Measurements from ENCODE around the gene KCNIP4. TPM values are rescaled to one million over a fixed set of nuclear protein-coding genes. Genes with fewer than 3 reads are reported as not detected.

The KCNIP4 gene
- polyA plus RNA-seq, 2 donors = 0.12 TPM; not detected in 1

DNA sequence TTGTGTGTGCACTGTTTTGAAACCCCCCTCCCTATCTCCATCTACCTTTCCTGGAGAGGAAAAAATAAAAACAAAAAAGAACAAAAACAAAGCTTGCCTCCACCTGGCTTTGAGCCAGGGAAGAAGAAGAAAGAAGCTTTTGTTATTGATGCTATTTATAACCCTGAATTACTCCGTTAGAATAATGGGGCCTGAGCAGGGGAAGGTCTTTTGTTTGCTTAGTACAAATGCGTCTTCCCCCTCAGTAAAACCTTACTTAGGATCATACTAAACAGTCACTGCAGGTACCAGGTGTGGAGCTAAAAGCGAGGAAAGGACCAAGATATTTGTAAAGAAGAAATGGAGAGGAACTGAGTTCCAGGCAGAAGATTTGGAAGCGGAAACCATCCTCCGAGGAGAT, 352.1 kb downstream of the KCNIP4 start:
- 47 to 56% methylated on average over 5 of the region's 5 CpGs for WGBS, 2 donors
- Histone ChIP-seq H3K9me3 (ENCODE audit: control insufficient read depth in 2 of 2, insufficient read depth in 1 of 2, low read depth in 1 of 2, low read length in 1 of 2) (no peaks in the 10 kb centered on the region), H3K36me3 (ENCODE audit: control insufficient read depth in 2 of 2, insufficient read depth in 2 of 2, low read length in 1 of 2) (no peaks in the 10 kb centered on the region), H3K4me3 (ENCODE audit: low read depth in 1 of 2, low read length in 2 of 2) (no peak overlapping the region), H3K27ac (ENCODE audit: low read depth in 2 of 2, low read length in 1 of 2) (no peak overlapping the region), H3K4me1 (ENCODE audit: control insufficient read depth in 2 of 2, insufficient read depth in 2 of 2, low read length in 1 of 2) (no peaks in the 10 kb centered on the region), H3K27me3 (ENCODE audit: control insufficient read depth in 1 of 2, insufficient read depth in 2 of 2, low read length in 2 of 2) (no peaks in the 10 kb centered on the region)

DNA sequence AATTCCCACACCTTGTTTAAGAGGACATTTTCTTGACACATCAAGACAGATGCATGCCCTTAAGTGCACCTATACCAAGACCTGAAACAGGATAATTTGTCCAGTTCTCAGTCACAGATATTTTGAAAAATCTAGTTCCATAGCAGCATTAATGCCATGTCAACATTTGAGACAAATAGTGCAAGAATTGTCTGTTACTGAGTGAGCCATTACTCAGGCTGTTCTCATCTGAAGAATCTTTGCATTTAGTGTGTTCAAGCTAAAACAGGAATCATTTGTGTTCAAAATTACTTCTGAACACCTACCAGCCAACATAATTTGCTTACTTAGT, 354.9 kb downstream of the KCNIP4 start:
- Histone ChIP-seq H3K27ac (ENCODE audit: low read depth in 2 of 2, low read length in 1 of 2) (no peak overlapping the region), H3K9me3 (ENCODE audit: control insufficient read depth in 2 of 2, insufficient read depth in 1 of 2, low read depth in 1 of 2, low read length in 1 of 2) (no peaks in the 10 kb centered on the region), H3K4me3 (ENCODE audit: low read depth in 1 of 2, low read length in 2 of 2) (no peak overlapping the region), H3K4me1 (ENCODE audit: control insufficient read depth in 2 of 2, insufficient read depth in 2 of 2, low read length in 1 of 2) (no peaks in the 10 kb centered on the region), H3K36me3 (ENCODE audit: control insufficient read depth in 2 of 2, insufficient read depth in 2 of 2, low read length in 1 of 2) (no peaks in the 10 kb centered on the region), H3K27me3 (ENCODE audit: control insufficient read depth in 1 of 2, insufficient read depth in 2 of 2, low read length in 2 of 2) (no peaks in the 10 kb centered on the region)

DNA sequence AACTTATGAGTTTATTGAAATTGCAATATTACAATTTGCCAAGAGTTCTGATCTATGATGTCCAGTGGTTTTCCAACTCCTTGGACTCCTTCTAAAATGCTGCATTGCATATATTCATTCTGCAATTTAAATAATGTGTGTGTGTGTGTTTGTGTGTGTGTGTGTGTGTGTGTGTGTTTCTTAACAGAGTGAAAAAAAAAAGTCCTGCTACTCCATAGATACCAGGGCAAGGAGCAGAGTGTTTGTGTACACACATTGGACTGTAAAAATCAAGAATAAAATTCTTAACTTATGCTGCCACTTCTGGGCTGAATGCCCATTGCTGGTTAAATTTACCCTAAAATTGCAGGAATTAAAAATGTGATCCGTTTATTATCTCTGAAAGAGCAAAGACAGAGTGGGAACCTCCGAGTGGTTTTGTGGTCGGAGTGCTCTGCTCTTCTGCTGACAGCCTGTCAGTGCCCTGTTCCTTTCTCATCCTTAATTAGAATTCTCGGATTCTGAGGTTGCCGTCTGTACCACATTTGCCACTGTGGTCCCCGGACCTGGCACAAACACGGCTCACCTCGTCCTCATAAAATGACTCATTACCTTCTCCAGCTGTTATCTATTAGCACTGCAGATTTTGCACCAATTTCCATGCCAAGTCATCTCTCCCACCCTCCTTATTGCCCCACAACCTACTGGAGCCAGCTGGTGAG, 355.5 kb downstream of the KCNIP4 start:
- Histone ChIP-seq H3K4me3 (ENCODE audit: low read depth in 1 of 2, low read length in 2 of 2) (no peak overlapping the region), H3K27ac (ENCODE audit: low read depth in 2 of 2, low read length in 1 of 2) (no peak overlapping the region), H3K36me3 (ENCODE audit: control insufficient read depth in 2 of 2, insufficient read depth in 2 of 2, low read length in 1 of 2) (no peaks in the 10 kb centered on the region), H3K9me3 (ENCODE audit: control insufficient read depth in 2 of 2, insufficient read depth in 1 of 2, low read depth in 1 of 2, low read length in 1 of 2) (no peaks in the 10 kb centered on the region), H3K4me1 (ENCODE audit: control insufficient read depth in 2 of 2, insufficient read depth in 2 of 2, low read length in 1 of 2) (no peaks in the 10 kb centered on the region), H3K27me3 (ENCODE audit: control insufficient read depth in 1 of 2, insufficient read depth in 2 of 2, low read length in 2 of 2) (no peaks in the 10 kb centered on the region)
- 53 to 56% methylated on average over 8 of the region's 8 CpGs for WGBS, 2 donors

DNA sequence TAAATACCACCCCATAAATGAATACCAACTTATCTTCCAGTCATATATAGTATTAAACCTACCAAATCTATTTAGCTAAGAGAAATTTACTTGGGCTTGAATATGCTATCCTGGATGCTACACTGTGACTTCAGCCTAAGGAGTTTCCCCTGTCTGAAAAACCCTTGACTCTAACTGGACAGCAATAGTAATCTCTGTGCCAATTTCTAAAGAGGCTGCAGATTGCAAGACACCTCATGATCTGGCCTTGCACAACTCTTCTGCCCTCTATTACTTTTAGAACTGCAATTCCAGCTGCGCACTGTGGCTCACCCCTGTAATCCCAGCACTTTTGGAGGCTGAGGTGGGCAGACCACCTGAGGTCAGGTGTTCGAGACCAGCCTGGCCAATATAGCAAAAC, 371.5 kb downstream of the KCNIP4 start:
- no peaks in the 10 kb centered on the region for H3K36me3 ChIP-seq (ENCODE audit: control insufficient read depth in 2 of 2, insufficient read depth in 2 of 2, low read length in 1 of 2)
- H3K4me3 ChIP-seq (ENCODE audit: low read depth in 1 of 2, low read length in 2 of 2) = no peak overlapping the region
- 86 to 88% methylated on average over 2 of the region's 2 CpGs for WGBS, 2 donors
- no peaks in the 10 kb centered on the region for H3K4me1 ChIP-seq (ENCODE audit: control insufficient read depth in 2 of 2, insufficient read depth in 2 of 2, low read length in 1 of 2)
- H3K27me3 ChIP-seq (ENCODE audit: control insufficient read depth in 1 of 2, insufficient read depth in 2 of 2, low read length in 2 of 2) = no peaks in the 10 kb centered on the region
- H3K9me3 ChIP-seq (ENCODE audit: control insufficient read depth in 2 of 2, insufficient read depth in 1 of 2, low read depth in 1 of 2, low read length in 1 of 2) = no peaks in the 10 kb centered on the region
- H3K27ac ChIP-seq (ENCODE audit: low read depth in 2 of 2, low read length in 1 of 2) = no peak overlapping the region

DNA sequence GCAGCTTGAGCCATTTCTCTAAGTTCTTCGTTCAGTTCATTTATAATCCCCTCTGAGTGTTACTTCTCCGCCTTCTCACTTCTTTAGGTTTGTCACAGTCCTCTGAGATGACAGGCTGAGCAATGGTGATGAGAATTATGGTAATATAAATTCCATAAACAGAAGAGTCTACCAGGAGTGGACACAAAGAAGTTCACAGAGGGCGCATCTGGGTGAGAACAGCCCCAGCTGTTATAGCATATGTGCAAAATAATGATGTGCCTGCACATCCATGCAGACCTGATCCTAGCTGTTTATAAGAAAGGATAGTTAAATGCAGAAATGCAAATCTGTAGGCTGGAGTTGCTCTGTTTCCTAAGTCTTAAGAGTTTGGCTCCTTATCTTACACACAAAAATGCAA, 377.5 kb downstream of the KCNIP4 start:
- Histone ChIP-seq H3K36me3 (ENCODE audit: control insufficient read depth in 2 of 2, insufficient read depth in 2 of 2, low read length in 1 of 2) (no peaks in the 10 kb centered on the region), H3K4me1 (ENCODE audit: control insufficient read depth in 2 of 2, insufficient read depth in 2 of 2, low read length in 1 of 2) (no peaks in the 10 kb centered on the region), H3K4me3 (ENCODE audit: low read depth in 1 of 2, low read length in 2 of 2) (no peak overlapping the region), H3K9me3 (ENCODE audit: control insufficient read depth in 2 of 2, insufficient read depth in 1 of 2, low read depth in 1 of 2, low read length in 1 of 2) (no peaks in the 10 kb centered on the region), H3K27ac (ENCODE audit: low read depth in 2 of 2, low read length in 1 of 2) (no peak overlapping the region), H3K27me3 (ENCODE audit: control insufficient read depth in 1 of 2, insufficient read depth in 2 of 2, low read length in 2 of 2) (no peaks in the 10 kb centered on the region)
- WGBS, 2 donors = 63 to 85% methylated on average over 3 of the region's 3 CpGs

DNA sequence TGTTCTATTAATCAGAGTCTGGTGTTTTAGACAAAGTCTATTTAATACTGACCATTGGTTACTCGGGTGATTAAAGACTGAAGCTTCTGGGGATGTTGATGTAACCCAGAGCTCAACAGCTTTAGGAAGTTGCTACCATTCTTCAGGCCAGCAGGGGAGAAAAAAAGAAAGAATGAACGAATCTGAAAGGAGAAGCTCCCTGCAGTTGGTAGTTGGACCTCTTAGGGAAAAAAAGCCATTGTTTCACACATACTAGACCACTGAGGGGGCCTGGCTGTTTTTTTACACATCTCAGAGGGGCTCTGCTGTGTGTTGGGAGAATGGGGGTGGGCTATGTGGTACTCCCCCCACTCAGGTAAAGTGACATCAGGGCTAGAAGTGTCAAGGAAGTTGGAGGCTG, 378.9 kb downstream of the KCNIP4 start:
- H3K9me3 ChIP-seq (ENCODE audit: control insufficient read depth in 2 of 2, insufficient read depth in 1 of 2, low read depth in 1 of 2, low read length in 1 of 2) = no peaks in the 10 kb centered on the region
- WGBS, 2 donors = 39 to 45% methylated on average over 2 of the region's 2 CpGs

DNA sequence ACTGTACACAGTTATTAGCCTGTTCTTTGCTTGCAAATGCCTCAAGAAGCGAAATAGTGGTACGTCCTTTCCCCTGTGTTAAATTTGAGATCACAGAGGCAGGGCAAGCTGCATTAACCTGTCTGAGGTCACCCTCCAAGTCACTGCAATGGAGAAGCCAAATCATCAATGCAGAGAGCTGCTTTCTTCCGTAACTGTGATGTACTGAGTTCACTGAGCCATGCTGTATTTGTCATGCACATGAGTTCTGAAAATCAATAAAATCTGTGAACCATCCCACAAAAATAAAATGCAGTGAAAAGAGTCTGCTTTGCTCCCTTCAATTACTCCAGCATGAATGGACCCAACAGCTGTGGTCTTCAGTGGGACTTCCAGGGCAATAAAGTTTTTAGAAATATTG, 393.5 kb downstream of the KCNIP4 start:
- 57 to 72% methylated on average over 3 of the region's 3 CpGs for WGBS, 2 donors
- H3K4me1 ChIP-seq (ENCODE audit: control insufficient read depth in 2 of 2, insufficient read depth in 2 of 2, low read length in 1 of 2) = no peaks in the 10 kb centered on the region
- H3K9me3 ChIP-seq (ENCODE audit: control insufficient read depth in 2 of 2, insufficient read depth in 1 of 2, low read depth in 1 of 2, low read length in 1 of 2) = no peaks in the 10 kb centered on the region
- no peak overlapping the region for H3K4me3 ChIP-seq (ENCODE audit: low read depth in 1 of 2, low read length in 2 of 2)
- H3K27ac ChIP-seq (ENCODE audit: low read depth in 2 of 2, low read length in 1 of 2) = no peak overlapping the region
- no peaks in the 10 kb centered on the region for H3K27me3 ChIP-seq (ENCODE audit: control insufficient read depth in 1 of 2, insufficient read depth in 2 of 2, low read length in 2 of 2)
- H3K36me3 ChIP-seq (ENCODE audit: control insufficient read depth in 2 of 2, insufficient read depth in 2 of 2, low read length in 1 of 2) = no peaks in the 10 kb centered on the region

More for the DNA sequence above, 378.9 kb downstream of the KCNIP4 start:
- Histone ChIP-seq H3K36me3 (ENCODE audit: control insufficient read depth in 2 of 2, insufficient read depth in 2 of 2, low read length in 1 of 2) (no peaks in the 10 kb centered on the region), H3K27me3 (ENCODE audit: control insufficient read depth in 1 of 2, insufficient read depth in 2 of 2, low read length in 2 of 2) (no peaks in the 10 kb centered on the region), H3K4me3 (ENCODE audit: low read depth in 1 of 2, low read length in 2 of 2) (no peak overlapping the region), H3K27ac (ENCODE audit: low read depth in 2 of 2, low read length in 1 of 2) (no peak overlapping the region), H3K4me1 (ENCODE audit: control insufficient read depth in 2 of 2, insufficient read depth in 2 of 2, low read length in 1 of 2) (no peaks in the 10 kb centered on the region)

DNA sequence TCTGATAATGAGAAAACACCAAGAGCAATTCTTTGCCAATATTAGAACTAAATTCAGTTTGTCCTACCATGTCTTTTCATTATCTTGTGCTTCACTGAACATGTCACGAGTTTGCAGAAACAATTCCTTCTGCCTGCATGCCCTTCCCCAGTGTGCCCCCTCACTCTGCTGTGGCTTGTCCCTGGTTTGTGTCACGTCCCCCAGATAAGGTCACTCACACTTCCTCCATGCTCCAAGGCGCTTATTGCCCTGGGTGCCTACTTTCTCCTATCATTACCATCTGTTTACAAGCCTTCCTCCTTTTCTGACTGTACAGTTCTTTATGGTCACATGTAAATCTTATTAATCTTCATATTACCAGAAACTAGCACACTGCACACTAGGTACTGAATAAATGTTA, 394.1 kb downstream of the KCNIP4 start:
- Histone ChIP-seq H3K4me1 (ENCODE audit: control insufficient read depth in 2 of 2, insufficient read depth in 2 of 2, low read length in 1 of 2) (no peaks in the 10 kb centered on the region), H3K4me3 (ENCODE audit: low read depth in 1 of 2, low read length in 2 of 2) (no peak overlapping the region), H3K9me3 (ENCODE audit: control insufficient read depth in 2 of 2, insufficient read depth in 1 of 2, low read depth in 1 of 2, low read length in 1 of 2) (no peaks in the 10 kb centered on the region), H3K36me3 (ENCODE audit: control insufficient read depth in 2 of 2, insufficient read depth in 2 of 2, low read length in 1 of 2) (no peaks in the 10 kb centered on the region), H3K27me3 (ENCODE audit: control insufficient read depth in 1 of 2, insufficient read depth in 2 of 2, low read length in 2 of 2) (no peaks in the 10 kb centered on the region), H3K27ac (ENCODE audit: low read depth in 2 of 2, low read length in 1 of 2) (no peak overlapping the region)
- 33 to 49% methylated on average over 3 of the region's 3 CpGs for WGBS, 2 donors

DNA sequence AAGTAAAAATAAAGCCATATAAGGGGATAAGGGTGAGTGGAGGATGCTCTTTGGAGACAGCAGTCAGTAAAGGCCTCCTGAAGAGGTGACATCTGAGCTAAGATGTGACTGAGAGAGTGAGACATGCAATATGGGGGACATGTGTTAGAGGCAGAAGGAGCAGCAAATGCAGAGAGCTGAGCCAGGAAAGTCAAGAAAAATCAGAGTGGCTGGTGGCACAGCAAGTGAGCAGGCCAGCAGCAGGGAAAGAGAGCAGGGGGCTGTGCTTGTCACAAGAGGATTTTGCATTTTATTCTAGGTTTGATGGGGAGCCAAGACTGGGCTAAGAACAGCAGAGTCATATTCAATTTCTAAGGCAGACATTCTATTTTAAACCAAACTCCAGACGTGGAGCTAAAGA, 394.5 kb downstream of the KCNIP4 start:
- Histone ChIP-seq H3K27me3 (ENCODE audit: control insufficient read depth in 1 of 2, insufficient read depth in 2 of 2, low read length in 2 of 2) (no peaks in the 10 kb centered on the region), H3K36me3 (ENCODE audit: control insufficient read depth in 2 of 2, insufficient read depth in 2 of 2, low read length in 1 of 2) (no peaks in the 10 kb centered on the region), H3K4me3 (ENCODE audit: low read depth in 1 of 2, low read length in 2 of 2) (no peak overlapping the region), H3K4me1 (ENCODE audit: control insufficient read depth in 2 of 2, insufficient read depth in 2 of 2, low read length in 1 of 2) (no peaks in the 10 kb centered on the region), H3K9me3 (ENCODE audit: control insufficient read depth in 2 of 2, insufficient read depth in 1 of 2, low read depth in 1 of 2, low read length in 1 of 2) (no peaks in the 10 kb centered on the region), H3K27ac (ENCODE audit: low read depth in 2 of 2, low read length in 1 of 2) (no peak overlapping the region)
- 39 to 48% methylated on average over 1 of the region's 1 CpG for WGBS, 2 donors

DNA sequence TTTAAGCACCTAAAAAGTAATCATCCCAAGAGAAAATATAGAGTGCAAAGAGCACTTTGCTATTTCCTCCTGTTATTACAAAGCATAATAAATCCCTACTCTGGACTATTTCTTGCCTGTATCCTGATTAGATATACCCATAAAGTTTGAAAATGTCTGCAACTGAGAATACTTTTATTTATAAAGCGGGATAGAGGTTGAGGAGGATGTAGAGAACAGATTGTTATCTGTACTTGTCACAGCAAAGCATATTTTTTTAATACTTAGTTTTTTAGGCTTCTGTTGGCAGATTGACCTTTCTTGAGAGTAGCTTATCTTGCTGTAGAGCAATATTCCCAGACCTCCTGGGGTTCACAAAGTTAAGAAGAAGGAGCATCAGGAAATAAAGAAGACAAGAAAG, 396.1 kb downstream of the KCNIP4 start:
- no peaks in the 10 kb centered on the region for H3K9me3 ChIP-seq (ENCODE audit: control insufficient read depth in 2 of 2, insufficient read depth in 1 of 2, low read depth in 1 of 2, low read length in 1 of 2)
- no peaks in the 10 kb centered on the region for H3K36me3 ChIP-seq (ENCODE audit: control insufficient read depth in 2 of 2, insufficient read depth in 2 of 2, low read length in 1 of 2)
- no peaks in the 10 kb centered on the region for H3K27me3 ChIP-seq (ENCODE audit: control insufficient read depth in 1 of 2, insufficient read depth in 2 of 2, low read length in 2 of 2)
- H3K4me3 ChIP-seq (ENCODE audit: low read depth in 1 of 2, low read length in 2 of 2) = no peak overlapping the region
- 56 to 61% methylated on average over 1 of the region's 1 CpG for WGBS, 2 donors
- H3K27ac ChIP-seq (ENCODE audit: low read depth in 2 of 2, low read length in 1 of 2) = no peak overlapping the region
- no peaks in the 10 kb centered on the region for H3K4me1 ChIP-seq (ENCODE audit: control insufficient read depth in 2 of 2, insufficient read depth in 2 of 2, low read length in 1 of 2)
